Kidney (tissue), 14 donors: ENCODE results near the gene CHD5. TPM values are rescaled to one million over a fixed set of nuclear protein-coding genes. Genes with fewer than 3 reads are reported as not detected.
A peak's percentile ranks its signal among the peaks of the same experiment; 100 is the strongest.

Experiments used
- DNase-seq, 5 donors: peaks; one replicate each; pipeline ENCODE4 v3.0.0-alpha.2; 2013 to 2020
- FAIRE-seq: peaks from 2 replicates; lab custom pipeline; 2012; peaks lifted over from hg19 to GRCh38; lab: Jason Lieb, UNC
- H3K27ac ChIP-seq, 2 donors: one replicate each; pipeline ENCODE4 v1.7.0; 2013; ENCODE audit warnings: low read depth in 2 of 2, low read length in 2 of 2, inconsistent platforms in 1 of 2
- H3K27me3 ChIP-seq: one replicate; pipeline ENCODE4 v1.7.1; 2013; ENCODE audit warnings: low read length, inconsistent platforms; ENCODE audit not compliant: control insufficient read depth, insufficient read depth
- H3K36me3 ChIP-seq, 3 donors: one replicate each; pipeline versions ENCODE4 v1.7.0 to v1.7.1; 2013; ENCODE audit warnings: low read length in 3 of 3, control low read depth in 1 of 3, inconsistent platforms in 1 of 3; ENCODE audit not compliant: insufficient read depth in 3 of 3, control insufficient read depth in 2 of 3
- H3K4me1 ChIP-seq, 3 donors: one replicate each; pipeline versions ENCODE4 v1.7.0 to v1.7.1; 2013; ENCODE audit warnings: low read length in 3 of 3, inconsistent platforms in 1 of 3, low read depth in 1 of 3; ENCODE audit not compliant: control insufficient read depth in 2 of 3, insufficient read depth in 2 of 3
- H3K4me3 ChIP-seq, 3 donors: one replicate each; pipeline versions ENCODE4 v1.7.0 to v1.8.1; 2013; ENCODE audit warnings: low read length in 3 of 3, control low read depth in 1 of 3, inconsistent platforms in 1 of 3
- H3K9ac ChIP-seq, 3 donors: one replicate each; pipeline versions ENCODE4 v1.7.0 to v1.7.1; 2013; ENCODE audit warnings: low read length in 3 of 3, control low read depth in 1 of 3, inconsistent platforms in 1 of 3
- H3K9me3 ChIP-seq, 3 donors: one replicate each; pipeline versions ENCODE4 v1.7.0 to v1.7.1; 2013; ENCODE audit warnings: low read length in 3 of 3, control low read depth in 1 of 3, inconsistent platforms in 1 of 3; ENCODE audit not compliant: control insufficient read depth in 2 of 3, insufficient read depth in 1 of 3
- intact Hi-C: fragments of 100-400 bp; cut with DNase I; formaldehyde crosslinking; loops from one replicate; pipeline ENCODE4 v1.11.1; 2022
- polyA plus RNA-seq: library from polyadenylated mRNA; stranded (reverse); fragments of 350-450 nt; fragmentation: Illumina TruSeq; extraction: RNeasy Lipid Tissue Mini Kit (QIAGEN cat#74804); gene quantifications from one replicate; pipeline ENCODE4 v1.2.3, GENCODE V29; 2014; ENCODE audit warnings: low read depth, low replicate concordance; ENCODE audit not compliant: insufficient read depth
- total RNA-seq: library from RNA; stranded (reverse); fragmentation: NEBNext Ultra II Directional; extraction: Animal tissue kit (Norgen Biotek cat#: 25700); gene quantifications from one replicate; pipeline ENCODE4 v1.2.1, GENCODE V29; 2021
- TF ChIP-seq, protein P1 (sequence below): IDR thresholded peaks from 3 replicates; pipeline ENCODE4 v1.5.1; 2012; ENCODE audit warnings: mild to moderate bottlenecking, moderate library complexity, borderline replicate concordance; ENCODE audit not compliant: insufficient read depth; ENCODE audit errors: extremely low read depth
- donor health status: control.
- donor health status: control.
- donor health status: control.
- donor health status: control.
- donor health status: control.
- donor health status: DM: yes; HTN: yes; CAD: no.
- donor health status: Normal renal cell carcinoma (clear cell type).

Gene CHD5
- total and polyA plus RNA-seq, 2 donors from 2014 or later = 0.54 to 0.85 TPM

DNA sequence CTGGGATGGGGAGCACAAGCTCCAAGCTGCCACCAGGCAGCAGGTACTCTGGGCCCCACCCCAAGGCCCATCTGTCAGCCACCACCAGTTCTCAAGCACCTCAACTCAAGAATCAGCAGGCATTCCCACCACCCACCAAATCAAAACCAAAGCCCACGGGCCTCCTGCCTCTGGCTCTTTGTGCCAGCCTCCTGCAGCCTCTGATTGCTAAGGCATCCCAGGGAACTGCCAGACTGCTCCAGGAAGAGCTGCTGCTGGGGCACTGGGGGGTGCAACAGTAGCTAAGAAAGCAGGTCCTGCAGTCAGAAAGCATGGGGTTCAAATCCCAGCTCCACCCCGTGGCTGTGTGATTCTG, 34.7 kb downstream of the CHD5 start:
- peaks cover 2% of the 10 kb centered on the region for H3K27me3 ChIP-seq
- TF ChIP-seq, protein P1, sequence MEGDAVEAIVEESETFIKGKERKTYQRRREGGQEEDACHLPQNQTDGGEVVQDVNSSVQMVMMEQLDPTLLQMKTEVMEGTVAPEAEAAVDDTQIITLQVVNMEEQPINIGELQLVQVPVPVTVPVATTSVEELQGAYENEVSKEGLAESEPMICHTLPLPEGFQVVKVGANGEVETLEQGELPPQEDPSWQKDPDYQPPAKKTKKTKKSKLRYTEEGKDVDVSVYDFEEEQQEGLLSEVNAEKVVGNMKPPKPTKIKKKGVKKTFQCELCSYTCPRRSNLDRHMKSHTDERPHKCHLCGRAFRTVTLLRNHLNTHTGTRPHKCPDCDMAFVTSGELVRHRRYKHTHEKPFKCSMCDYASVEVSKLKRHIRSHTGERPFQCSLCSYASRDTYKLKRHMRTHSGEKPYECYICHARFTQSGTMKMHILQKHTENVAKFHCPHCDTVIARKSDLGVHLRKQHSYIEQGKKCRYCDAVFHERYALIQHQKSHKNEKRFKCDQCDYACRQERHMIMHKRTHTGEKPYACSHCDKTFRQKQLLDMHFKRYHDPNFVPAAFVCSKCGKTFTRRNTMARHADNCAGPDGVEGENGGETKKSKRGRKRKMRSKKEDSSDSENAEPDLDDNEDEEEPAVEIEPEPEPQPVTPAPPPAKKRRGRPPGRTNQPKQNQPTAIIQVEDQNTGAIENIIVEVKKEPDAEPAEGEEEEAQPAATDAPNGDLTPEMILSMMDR = no peak

GRCh38 chr1:6144647-6145395, 35.3 kb downstream of the CHD5 start:
- intact Hi-C loops = no loop called here
- H3K27ac ChIP-seq = no peak overlapping the region
- H3K4me3 ChIP-seq = no peak overlapping the region
- no peaks in the 10 kb centered on the region for H3K4me1 ChIP-seq
- no peaks in the 10 kb centered on the region for H3K36me3 ChIP-seq
- peaks cover 2% of the 10 kb centered on the region for H3K27me3 ChIP-seq
- FAIRE-seq = no peak
- peaks cover 0 to 2% (median 0%) of the 10 kb centered on the region in 3 donors for H3K9me3 ChIP-seq
- no peak overlapping the region for H3K9ac ChIP-seq
- DNase-seq = peak in 3 of 5 donors; percentile 41 to 45 (median 43)
- TF ChIP-seq, protein P1 = no peak

More for the DNA sequence above, 34.7 kb downstream of the CHD5 start:
- H3K36me3 ChIP-seq = no peaks in the 10 kb centered on the region
- DNase-seq (no peak), FAIRE-seq (no peak)
- no peaks in the 10 kb centered on the region for H3K4me1 ChIP-seq
- no peak overlapping the region for H3K4me3 ChIP-seq
- no peak overlapping the region for H3K27ac ChIP-seq
- no peak overlapping the region for H3K9ac ChIP-seq
- intact Hi-C loops = no loop called here
- peaks cover 0 to 2% (median 0%) of the 10 kb centered on the region in 3 donors for H3K9me3 ChIP-seq

GRCh38 chr1:6144175-6144574, 35.9 kb downstream of the CHD5 start:
- no peak overlapping the region for H3K4me3 ChIP-seq
- TF ChIP-seq, protein P1 = no peak
- no peak overlapping the region for H3K9ac ChIP-seq
- no peaks in the 10 kb centered on the region for H3K9me3 ChIP-seq
- DNase-seq (no peak), FAIRE-seq (no peak)
- H3K27me3 ChIP-seq = peaks cover under 1% of the 10 kb centered on the region
- H3K27ac ChIP-seq = no peak overlapping the region
- H3K4me1 ChIP-seq = no peaks in the 10 kb centered on the region
- no peaks in the 10 kb centered on the region for H3K36me3 ChIP-seq
- intact Hi-C loops = no loop called here
